Osteoblast (primary cell): ENCODE measurements around the gene DNMT1. TPM values are rescaled to one million over a fixed set of nuclear protein-coding genes. Genes with fewer than 3 reads are reported as not detected.

ENCODE experiments used
- DNase-seq: peaks from one replicate; pipeline ENCODE4 v3.0.0; 2011; ENCODE audit warnings: low spot score, mixed read lengths; ENCODE audit not compliant: insufficient read length; ENCODE audit errors: missing footprints
- H2AFZ ChIP-seq: 2 replicates; pipeline ENCODE4 v1.6.0; 2011; ENCODE audit warnings: mild to moderate bottlenecking, low read length
- H3K27ac ChIP-seq: 2 replicates; pipeline ENCODE4 v1.5.1; 2011; ENCODE audit warnings: mild to moderate bottlenecking, low read depth, low read length, moderate library complexity
- H3K27me3 ChIP-seq: 2 replicates; pipeline ENCODE4 v1.6.0; 2012; ENCODE audit warnings: mild to moderate bottlenecking, control low read depth, inconsistent platforms, low read length, moderate library complexity; ENCODE audit not compliant: insufficient read depth
- H3K36me3 ChIP-seq: 2 replicates; pipeline ENCODE4 v1.5.1; 2011; ENCODE audit warnings: mild to moderate bottlenecking, low read length, control low read depth, moderate library complexity; ENCODE audit not compliant: insufficient read depth
- H3K4me1 ChIP-seq: 2 replicates; pipeline ENCODE4 v1.5.1; 2011; ENCODE audit warnings: mild to moderate bottlenecking, low read length, control low read depth, moderate library complexity; ENCODE audit not compliant: insufficient read depth
- H3K4me2 ChIP-seq: 2 replicates; pipeline ENCODE4 v1.6.0; 2011; ENCODE audit warnings: mild to moderate bottlenecking, low read length; ENCODE audit not compliant: insufficient read depth
- H3K4me3 ChIP-seq: fragments of 200-600 bp; sonication (generic); 3 replicates; pipeline ENCODE4 v1.5.1; 2012; ENCODE audit warnings: mild to moderate bottlenecking, low read length, inconsistent platforms; ENCODE audit not compliant: insufficient read depth
- H3K79me2 ChIP-seq: 2 replicates; pipeline ENCODE4 v1.6.0; 2012; ENCODE audit warnings: mild to moderate bottlenecking, low read length, control low read depth, inconsistent platforms; ENCODE audit not compliant: insufficient read depth
- H3K9me3 ChIP-seq: 2 replicates; pipeline ENCODE4 v1.5.1; 2011; ENCODE audit warnings: low read depth, low read length, control low read depth
- H4K20me1 ChIP-seq: 2 replicates; pipeline ENCODE4 v1.6.0; 2012; ENCODE audit warnings: mild to moderate bottlenecking, low read length, control low read depth; ENCODE audit not compliant: insufficient read depth
- total RNA-seq: library from RNA; depleted of rRNA; stranded (reverse); fragments of >200 nt; gene quantifications from 2 replicates; pipeline ENCODE4 v1.2.3, GENCODE V29; 2012
- TF ChIP-seq, protein P1 (sequence below): IDR thresholded peaks from 2 replicates; pipeline ENCODE4 v1.5.1; 2011; ENCODE audit warnings: mild to moderate bottlenecking, low read depth, low read length, moderate library complexity; ENCODE audit errors: extremely low read depth

The DNMT1 gene
- total RNA-seq, 1 donor: 33.7 TPM

DNA sequence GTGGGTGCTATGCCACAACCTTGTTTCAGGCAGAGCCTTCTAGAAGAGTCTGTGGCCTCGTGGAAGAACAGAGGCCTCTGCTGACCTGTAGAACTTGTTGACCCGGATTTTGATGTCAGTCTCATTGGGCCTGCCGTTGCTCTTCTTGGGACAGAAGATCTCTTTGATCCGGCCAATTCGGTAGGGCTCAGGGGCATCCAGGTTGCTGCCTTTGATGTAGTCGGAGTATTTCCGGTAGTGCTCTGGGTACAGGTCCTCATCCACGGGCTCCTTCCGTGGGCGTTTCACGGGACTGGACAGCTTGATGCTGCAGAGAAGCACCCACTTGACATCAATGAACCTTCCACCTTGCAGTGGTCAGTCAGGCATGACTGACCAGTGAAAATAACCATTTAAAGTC is 51.1 kb downstream of the DNMT1 start:
- H3K36me3 ChIP-seq: peaks cover 82% of the 10 kb centered on the region
- H3K27ac ChIP-seq: no peak overlapping the region
- no peaks in the 10 kb centered on the region for H4K20me1 ChIP-seq
- TF ChIP-seq, protein P1, sequence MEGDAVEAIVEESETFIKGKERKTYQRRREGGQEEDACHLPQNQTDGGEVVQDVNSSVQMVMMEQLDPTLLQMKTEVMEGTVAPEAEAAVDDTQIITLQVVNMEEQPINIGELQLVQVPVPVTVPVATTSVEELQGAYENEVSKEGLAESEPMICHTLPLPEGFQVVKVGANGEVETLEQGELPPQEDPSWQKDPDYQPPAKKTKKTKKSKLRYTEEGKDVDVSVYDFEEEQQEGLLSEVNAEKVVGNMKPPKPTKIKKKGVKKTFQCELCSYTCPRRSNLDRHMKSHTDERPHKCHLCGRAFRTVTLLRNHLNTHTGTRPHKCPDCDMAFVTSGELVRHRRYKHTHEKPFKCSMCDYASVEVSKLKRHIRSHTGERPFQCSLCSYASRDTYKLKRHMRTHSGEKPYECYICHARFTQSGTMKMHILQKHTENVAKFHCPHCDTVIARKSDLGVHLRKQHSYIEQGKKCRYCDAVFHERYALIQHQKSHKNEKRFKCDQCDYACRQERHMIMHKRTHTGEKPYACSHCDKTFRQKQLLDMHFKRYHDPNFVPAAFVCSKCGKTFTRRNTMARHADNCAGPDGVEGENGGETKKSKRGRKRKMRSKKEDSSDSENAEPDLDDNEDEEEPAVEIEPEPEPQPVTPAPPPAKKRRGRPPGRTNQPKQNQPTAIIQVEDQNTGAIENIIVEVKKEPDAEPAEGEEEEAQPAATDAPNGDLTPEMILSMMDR: no peak
- no peak overlapping the region for H2AFZ ChIP-seq
- no peaks in the 10 kb centered on the region for H3K27me3 ChIP-seq
- no peaks in the 10 kb centered on the region for H3K79me2 ChIP-seq
- H3K4me1 ChIP-seq: no peaks in the 10 kb centered on the region
- no peak for DNase-seq
- H3K4me2 ChIP-seq: no peak overlapping the region
- no peak overlapping the region for H3K4me3 ChIP-seq
- no peaks in the 10 kb centered on the region for H3K9me3 ChIP-seq

DNA sequence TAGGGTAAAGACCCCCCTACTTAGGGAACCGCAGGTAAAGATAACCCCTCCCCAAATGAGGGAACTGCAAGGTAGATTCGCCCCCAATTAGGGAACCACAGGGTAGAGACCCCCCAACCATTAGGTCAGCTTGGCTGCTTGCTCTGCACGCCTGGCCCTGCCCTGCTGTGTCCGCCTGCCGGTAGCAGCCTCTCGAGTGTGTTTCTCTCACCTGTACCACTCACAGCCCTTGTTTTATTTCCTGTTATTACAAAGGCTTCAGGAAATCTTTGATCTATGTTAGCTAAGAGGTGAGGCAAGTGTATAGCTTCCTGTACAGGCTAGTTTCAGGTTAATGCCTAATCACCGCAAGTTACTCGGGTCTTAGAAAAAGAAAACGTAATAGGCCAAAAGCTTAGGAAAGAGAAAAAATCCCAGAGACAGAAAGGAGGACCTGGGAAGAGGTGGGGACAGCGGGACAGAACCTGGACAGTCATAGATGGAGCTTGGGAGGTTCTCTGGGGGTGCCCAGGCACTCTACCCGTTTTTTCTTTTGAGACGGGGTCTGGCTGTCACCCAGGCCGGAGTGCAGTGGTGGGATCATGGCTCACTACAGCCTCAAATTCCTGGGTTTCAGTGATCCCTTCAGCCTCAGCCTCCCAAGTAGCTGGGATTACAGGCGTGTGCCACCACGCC is 51.9 kb downstream of the DNMT1 start:
- Histone ChIP-seq H4K20me1 (no peaks in the 10 kb centered on the region), H3K4me1 (no peaks in the 10 kb centered on the region), H3K4me3 (no peak overlapping the region), H3K4me2 (no peak overlapping the region), H3K36me3 (peaks cover 87% of the 10 kb centered on the region), H3K27ac (no peak overlapping the region), H3K27me3 (no peaks in the 10 kb centered on the region), H3K9me3 (no peaks in the 10 kb centered on the region), H3K79me2 (no peaks in the 10 kb centered on the region), H2AFZ (no peak overlapping the region)
- TF ChIP-seq, protein P1: no peak
- DNase-seq: peak; percentile 82

DNA sequence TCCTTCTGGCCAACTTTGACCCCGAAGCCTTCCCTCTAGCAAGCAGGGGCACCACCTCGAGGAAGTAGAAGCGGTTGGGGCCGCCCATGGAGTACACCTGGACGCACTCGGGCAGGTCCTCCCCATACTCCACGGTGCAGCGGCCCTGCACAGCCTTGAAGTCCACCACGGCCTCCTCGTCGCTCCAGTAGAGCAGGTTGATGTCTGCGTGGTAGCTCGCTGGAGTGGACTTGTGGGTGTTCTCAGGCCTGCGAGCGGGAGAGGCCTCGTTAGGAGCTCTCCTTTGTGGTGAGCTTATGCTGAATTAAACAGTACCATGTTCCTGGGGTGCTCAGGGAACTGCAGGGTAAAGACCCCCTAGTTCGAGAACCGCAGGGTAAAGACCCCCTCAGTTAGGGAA is 52.8 kb downstream of the DNMT1 start:
- H3K4me1 ChIP-seq: no peaks in the 10 kb centered on the region
- H2AFZ ChIP-seq: no peak overlapping the region
- no peaks in the 10 kb centered on the region for H3K79me2 ChIP-seq
- H3K27me3 ChIP-seq: no peaks in the 10 kb centered on the region
- no peak overlapping the region for H3K4me2 ChIP-seq
- peaks cover 94% of the 10 kb centered on the region for H3K36me3 ChIP-seq
- no peak overlapping the region for H3K4me3 ChIP-seq
- no peaks in the 10 kb centered on the region for H3K9me3 ChIP-seq
- H3K27ac ChIP-seq: no peak overlapping the region
- H4K20me1 ChIP-seq: no peaks in the 10 kb centered on the region
- TF ChIP-seq, protein P1: no peak
- DNase-seq: peak; percentile 72

DNA sequence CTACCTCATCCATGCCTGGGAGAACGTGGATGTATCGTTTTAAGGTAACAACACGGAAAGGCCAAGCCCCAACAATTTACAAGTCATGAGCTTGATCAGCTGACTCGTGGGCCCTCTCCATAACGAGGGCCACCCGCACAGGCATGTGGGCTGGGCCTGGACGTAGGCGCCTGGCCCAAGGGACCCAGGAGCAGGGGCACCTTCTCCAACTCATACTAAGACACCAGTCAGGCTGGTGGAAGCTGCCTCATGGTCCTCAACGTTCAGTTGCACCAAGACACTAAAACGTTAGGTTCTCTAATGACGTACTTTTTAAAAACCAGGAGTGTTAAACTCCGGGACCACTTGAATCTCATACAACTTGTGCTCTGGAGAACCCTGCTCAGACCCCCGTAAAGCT is 53.3 kb downstream of the DNMT1 start:
- H3K36me3 ChIP-seq: peaks cover 92% of the 10 kb centered on the region
- H3K4me3 ChIP-seq: no peak overlapping the region
- H4K20me1 ChIP-seq: no peaks in the 10 kb centered on the region
- TF ChIP-seq, protein P1: no peak
- no peak overlapping the region for H3K27ac ChIP-seq
- no peaks in the 10 kb centered on the region for H3K4me1 ChIP-seq
- H2AFZ ChIP-seq: no peak overlapping the region
- peak; percentile 71 for DNase-seq
- H3K79me2 ChIP-seq: no peaks in the 10 kb centered on the region
- H3K27me3 ChIP-seq: no peaks in the 10 kb centered on the region
- no peak overlapping the region for H3K4me2 ChIP-seq
- H3K9me3 ChIP-seq: no peaks in the 10 kb centered on the region
